Parathyroid adenoma (tissue), 2 donors: Measurements from ENCODE around the gene TP73.

ENCODE experiments used
- H2AFZ ChIP-seq: fragments of 300-600 bp; sonication (generic); one replicate; pipeline ENCODE4 v1.7.0; 2017; ENCODE audit warnings: antibody characterized with exemption, mild to moderate bottlenecking
- H3K27ac ChIP-seq: fragments of 300-600 bp; sonication (generic); one replicate; pipeline ENCODE4 v1.7.0; 2017
- H3K27me3 ChIP-seq: fragments of 300-600 bp; sonication (generic); one replicate; pipeline ENCODE4 v1.7.0; 2017; ENCODE audit warnings: low read length; ENCODE audit not compliant: control insufficient read depth, insufficient read depth
- H3K36me3 ChIP-seq: fragments of 300-600 bp; sonication (generic); one replicate; pipeline ENCODE4 v1.7.0; 2017; ENCODE audit warnings: low read length; ENCODE audit not compliant: control insufficient read depth, insufficient read depth
- H3K4me1 ChIP-seq: fragments of 300-600 bp; sonication (generic); one replicate; pipeline ENCODE4 v1.7.0; 2017; ENCODE audit warnings: control low read depth
- H3K4me2 ChIP-seq: fragments of 300-600 bp; sonication (generic); one replicate; pipeline ENCODE4 v1.7.0; 2017; ENCODE audit warnings: low read length
- H3K4me3 ChIP-seq: fragments of 300-600 bp; sonication (generic); one replicate; pipeline ENCODE4 v1.7.0; 2017; ENCODE audit warnings: low read depth, low read length
- H3K79me2 ChIP-seq: fragments of 300-600 bp; sonication (generic); one replicate; pipeline ENCODE4 v1.7.0; 2017; ENCODE audit warnings: control low read depth
- H3K9ac ChIP-seq: fragments of 300-600 bp; sonication (generic); one replicate; pipeline ENCODE4 v1.7.0; 2017; ENCODE audit warnings: mild to moderate bottlenecking
- H3K9me3 ChIP-seq: fragments of 300-600 bp; sonication (generic); one replicate; pipeline ENCODE4 v1.7.0; 2017; ENCODE audit warnings: low read length; ENCODE audit not compliant: control insufficient read depth
- CTCF ChIP-seq: fragments of 300-600 bp; sonication (generic); IDR thresholded peaks from one replicate; pipeline ENCODE4 v1.7.0; 2017; ENCODE audit warnings: antibody characterized with exemption, mild to moderate bottlenecking
- donor health status: primary hyperparathyroidism.

TP73 gene

GRCh38 chr1:3672231-3672970 is 20.1 kb downstream of the TP73 start:
- no peaks in the 10 kb centered on the region for H3K27me3 ChIP-seq
- no peak overlapping the region for H3K9ac ChIP-seq
- no peak overlapping the region for H3K4me3 ChIP-seq
- TF ChIP-seq CTCF, result no peak
- H3K4me2 ChIP-seq, result no peak overlapping the region
- no peaks in the 10 kb centered on the region for H3K36me3 ChIP-seq
- peaks cover 3% of the 10 kb centered on the region for H3K4me1 ChIP-seq
- no peak overlapping the region for H2AFZ ChIP-seq
- H3K79me2 ChIP-seq, result no peaks in the 10 kb centered on the region
- no peaks in the 10 kb centered on the region for H3K9me3 ChIP-seq
- H3K27ac ChIP-seq, result no peak overlapping the region

GRCh38 chr1:3672971-3673361 is 20.6 kb downstream of the TP73 start:
- Histone ChIP-seq H2AFZ (no peak overlapping the region), H3K9me3 (no peaks in the 10 kb centered on the region), H3K27ac (no peak overlapping the region), H3K9ac (no peak overlapping the region), H3K27me3 (no peaks in the 10 kb centered on the region), H3K4me3 (no peak overlapping the region), H3K36me3 (no peaks in the 10 kb centered on the region), H3K4me2 (no peak overlapping the region), H3K79me2 (no peaks in the 10 kb centered on the region), H3K4me1 (peaks cover 3% of the 10 kb centered on the region)
- no peak for TF ChIP-seq CTCF

GRCh38 chr1:3673381-3674099 is 21.2 kb downstream of the TP73 start:
- H3K27ac ChIP-seq, result no peak overlapping the region
- H3K27me3 ChIP-seq, result no peaks in the 10 kb centered on the region
- no peaks in the 10 kb centered on the region for H3K79me2 ChIP-seq
- H2AFZ ChIP-seq, result no peak overlapping the region
- no peak for TF ChIP-seq CTCF
- peaks cover 3% of the 10 kb centered on the region for H3K4me1 ChIP-seq
- no peaks in the 10 kb centered on the region for H3K9me3 ChIP-seq
- no peaks in the 10 kb centered on the region for H3K36me3 ChIP-seq
- no peak overlapping the region for H3K4me3 ChIP-seq
- H3K9ac ChIP-seq, result no peak overlapping the region
- H3K4me2 ChIP-seq, result no peak overlapping the region

GRCh38 chr1:3674100-3675094 is 22.1 kb downstream of the TP73 start:
- Histone ChIP-seq H3K27me3 (no peaks in the 10 kb centered on the region), H3K9ac (no peak overlapping the region), H3K79me2 (no peaks in the 10 kb centered on the region), H3K27ac (no peak overlapping the region), H3K4me2 (no peak overlapping the region), H3K4me1 (no peaks in the 10 kb centered on the region), H3K36me3 (no peaks in the 10 kb centered on the region), H3K4me3 (no peak overlapping the region), H3K9me3 (no peaks in the 10 kb centered on the region), H2AFZ (no peak overlapping the region)
- no peak for TF ChIP-seq CTCF
